GM12891 (cell line): ENCODE data around the gene SLC2A2.

ENCODE experiments used
- DNase-seq: peaks from one replicate; pipeline ENCODE4 v3.0.0; 2011; ENCODE audit warnings: low spot score; ENCODE audit not compliant: insufficient read length
- FAIRE-seq: peaks from 2 replicates; lab custom pipeline; 2011; peaks lifted over from hg19 to GRCh38; lab: Jason Lieb, UNC
- PAX5 ChIP-seq: IDR thresholded peaks from 2 replicates; pipeline ENCODE4 v1.6.1; 2011; ENCODE audit warnings: low read length, moderate library complexity, mild to moderate bottlenecking; ENCODE audit not compliant: insufficient read depth, severe bottlenecking
- POLR2A ChIP-seq: IDR thresholded peaks from 2 replicates; pipeline ENCODE4 v1.6.1; 2011; ENCODE audit warnings: low read depth, low read length, control low read depth
- POLR2AphosphoS5 ChIP-seq: IDR thresholded peaks from 2 replicates; pipeline ENCODE4 v1.6.1; 2011; ENCODE audit warnings: low read depth, low read length, control low read depth
- POU2F2 ChIP-seq: IDR thresholded peaks from 2 replicates; pipeline ENCODE4 v1.6.1; 2011; ENCODE audit warnings: low read depth, mild to moderate bottlenecking, control low read depth, low read length, moderate library complexity
- SPI1 ChIP-seq: IDR thresholded peaks from 2 replicates; pipeline ENCODE4 v1.6.1; 2011; ENCODE audit warnings: low read depth, low read length, control low read depth
- TAF1 ChIP-seq: IDR thresholded peaks from 2 replicates; pipeline ENCODE4 v1.6.1; 2011; ENCODE audit warnings: low read depth, low read length, control low read depth

The SLC2A2 gene

GRCh38 chr3:171044384-171044783, 17.9 kb upstream of the SLC2A2 start:
- TF ChIP-seq POLR2A (no peak), TAF1 (no peak), POU2F2 (no peak), PAX5 (no peak), POLR2AphosphoS5 (no peak), SPI1 (no peak)
- FAIRE-seq (no peak), DNase-seq (no peak)

- no peak for DNase-seq
- TF ChIP-seq POLR2AphosphoS5 (no peak), POLR2A (no peak), TAF1 (no peak), SPI1 (no peak), PAX5 (no peak), POU2F2 (no peak)
Observed at GRCh38 chr3:171039674-171040073, 13.2 kb upstream of the SLC2A2 start.

GRCh38 chr3:171038342-171038741, 11.8 kb upstream of the SLC2A2 start:
- TF ChIP-seq POLR2A, result no peak
- no peak for TF ChIP-seq SPI1
- TF ChIP-seq POU2F2, result no peak
- no peak for TF ChIP-seq PAX5
- TF ChIP-seq POLR2AphosphoS5, result no peak
- TF ChIP-seq TAF1, result no peak
- DNase-seq, result no peak
- no peak for FAIRE-seq

More at GRCh38 chr3:171039674-171040073, 13.2 kb upstream of the SLC2A2 start:
- FAIRE-seq, result no peak

DNA sequence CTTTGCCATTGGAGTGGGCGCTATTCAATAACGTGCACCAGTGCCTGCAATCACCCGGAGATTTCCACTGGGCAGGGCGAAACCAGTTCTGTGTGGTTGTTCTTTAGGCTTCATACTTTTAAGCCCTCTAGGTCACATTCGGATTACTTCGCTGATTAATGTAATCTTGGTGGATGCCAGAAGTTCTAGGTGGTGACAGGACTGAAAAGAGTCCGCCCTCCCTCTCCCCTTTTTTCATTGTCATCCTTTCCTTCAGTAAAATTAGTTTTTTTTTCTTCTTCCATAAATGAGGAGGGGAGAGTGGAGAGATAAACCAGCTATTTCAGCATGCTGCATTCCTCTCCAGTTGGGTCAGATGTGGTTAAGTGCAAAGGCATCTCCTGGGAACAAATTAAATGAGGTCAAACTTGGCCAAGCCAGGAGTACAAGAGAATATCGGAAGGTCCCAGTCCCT, 2.3 kb upstream of the SLC2A2 start:
- FAIRE-seq, result no peak

DNA sequence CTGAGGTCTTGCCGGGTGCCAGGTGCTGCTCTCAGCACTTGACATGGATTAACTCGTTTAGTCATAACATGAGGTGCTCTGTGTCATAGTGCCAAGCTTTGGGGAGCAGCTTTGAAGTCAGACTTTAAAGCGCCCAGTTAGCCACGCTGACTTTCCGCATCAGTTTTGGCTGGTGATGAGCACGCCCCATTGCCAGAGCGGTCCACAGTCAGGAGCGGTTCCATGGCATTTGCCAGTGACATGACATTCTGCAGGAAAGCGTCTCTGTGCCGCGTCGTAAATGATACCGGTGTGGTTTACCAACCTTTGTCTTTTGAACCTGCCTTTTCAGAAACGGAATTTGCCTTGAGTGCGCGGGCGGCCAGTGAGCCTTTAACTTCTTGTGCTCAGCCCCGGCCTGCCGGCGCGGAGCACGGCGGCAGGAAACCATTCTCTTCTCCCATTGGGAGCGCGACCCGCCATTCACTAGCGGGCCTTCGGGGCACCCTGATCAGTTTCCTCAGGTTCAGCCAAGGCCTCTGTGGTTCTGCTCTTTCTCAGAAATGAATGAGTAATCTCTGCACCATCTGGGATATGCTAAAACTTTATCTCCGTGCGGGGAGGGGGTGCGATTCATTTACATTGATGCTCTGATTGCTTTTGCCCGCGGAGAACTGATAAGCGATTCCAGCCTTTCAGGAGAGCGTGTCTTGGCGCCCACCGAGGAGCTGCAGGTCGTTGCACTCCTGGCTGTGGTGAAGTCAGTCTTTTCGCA, 1.7 kb upstream of the SLC2A2 start:
- FAIRE-seq (no peak), DNase-seq (no peak)
- no peak for TF ChIP-seq POU2F2

More for the DNA sequence above, 2.3 kb upstream of the SLC2A2 start:
- no peak for TF ChIP-seq TAF1
- no peak for TF ChIP-seq POLR2AphosphoS5
- TF ChIP-seq PAX5, result no peak
- TF ChIP-seq POLR2A, result no peak
- TF ChIP-seq POU2F2, result no peak
- no peak for TF ChIP-seq SPI1
- no peak for DNase-seq

DNA sequence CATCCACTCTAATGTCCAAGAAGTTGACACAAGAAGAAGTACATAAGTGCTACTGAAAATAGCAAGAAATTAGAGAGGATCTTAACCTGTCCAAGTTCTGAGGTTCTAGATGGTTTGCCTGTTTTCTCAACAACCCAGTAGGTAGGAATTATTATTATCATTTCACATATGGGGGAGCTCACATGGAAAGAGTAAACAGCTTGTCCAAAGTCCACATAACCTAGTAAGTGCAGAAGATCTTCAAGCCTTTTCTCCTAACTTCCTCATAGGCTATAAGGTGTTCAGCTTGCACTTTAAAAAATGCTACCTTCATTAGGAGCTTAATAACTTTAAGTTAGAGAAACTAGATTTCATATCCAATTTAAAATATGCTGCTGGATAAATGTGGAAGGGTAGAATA, 3.0 kb downstream of the SLC2A2 start:
- TF ChIP-seq SPI1 (no peak), POLR2A (no peak), POLR2AphosphoS5 (no peak), POU2F2 (no peak), TAF1 (no peak), PAX5 (no peak)
- no peak for DNase-seq
- FAIRE-seq, result no peak

- DNase-seq (no peak), FAIRE-seq (no peak)
- no peak for TF ChIP-seq POU2F2
- TF ChIP-seq TAF1, result no peak
- no peak for TF ChIP-seq PAX5
- no peak for TF ChIP-seq SPI1
- no peak for TF ChIP-seq POLR2AphosphoS5
- TF ChIP-seq POLR2A, result no peak
Observed at GRCh38 chr3:171021377-171021776, 5.1 kb downstream of the SLC2A2 start.

DNA sequence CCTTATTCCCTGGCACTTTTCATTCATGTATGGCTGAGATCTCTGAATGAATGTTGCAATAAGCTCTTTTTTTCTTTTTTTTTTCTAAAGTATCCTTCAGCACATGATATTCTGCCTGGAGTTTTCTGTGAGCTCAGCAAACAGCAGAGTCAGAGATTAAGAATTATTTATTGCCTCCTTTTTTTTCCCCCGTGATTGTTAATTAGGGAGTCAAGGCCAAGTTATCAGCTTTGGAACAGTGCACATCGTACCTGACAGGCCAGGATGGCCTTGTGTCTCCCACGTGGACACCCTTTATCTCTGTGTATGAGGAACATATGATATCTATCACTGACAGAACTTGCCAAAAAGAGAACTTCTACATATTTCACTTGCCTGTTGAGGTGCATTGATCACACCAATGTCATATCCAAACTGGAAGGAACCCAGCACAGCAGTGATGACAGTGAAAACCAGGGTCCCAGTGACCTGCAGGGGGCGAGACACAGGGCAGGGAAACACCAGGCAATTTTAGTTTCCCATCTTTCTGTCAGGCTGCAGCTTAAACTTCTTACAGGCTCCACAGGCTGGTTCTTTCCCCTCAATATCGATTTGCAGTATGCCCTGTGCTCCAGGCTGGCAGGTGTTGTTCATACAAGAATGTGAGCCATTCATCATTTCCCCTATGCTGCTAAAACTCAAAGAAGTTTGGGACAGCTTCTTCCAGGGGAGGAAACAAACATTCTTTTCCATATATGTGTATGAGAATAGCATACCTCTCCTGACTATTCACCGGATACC, 8.2 kb downstream of the SLC2A2 start:
- FAIRE-seq, result no peak
- TF ChIP-seq POLR2AphosphoS5, result no peak
- DNase-seq, result no peak

DNA sequence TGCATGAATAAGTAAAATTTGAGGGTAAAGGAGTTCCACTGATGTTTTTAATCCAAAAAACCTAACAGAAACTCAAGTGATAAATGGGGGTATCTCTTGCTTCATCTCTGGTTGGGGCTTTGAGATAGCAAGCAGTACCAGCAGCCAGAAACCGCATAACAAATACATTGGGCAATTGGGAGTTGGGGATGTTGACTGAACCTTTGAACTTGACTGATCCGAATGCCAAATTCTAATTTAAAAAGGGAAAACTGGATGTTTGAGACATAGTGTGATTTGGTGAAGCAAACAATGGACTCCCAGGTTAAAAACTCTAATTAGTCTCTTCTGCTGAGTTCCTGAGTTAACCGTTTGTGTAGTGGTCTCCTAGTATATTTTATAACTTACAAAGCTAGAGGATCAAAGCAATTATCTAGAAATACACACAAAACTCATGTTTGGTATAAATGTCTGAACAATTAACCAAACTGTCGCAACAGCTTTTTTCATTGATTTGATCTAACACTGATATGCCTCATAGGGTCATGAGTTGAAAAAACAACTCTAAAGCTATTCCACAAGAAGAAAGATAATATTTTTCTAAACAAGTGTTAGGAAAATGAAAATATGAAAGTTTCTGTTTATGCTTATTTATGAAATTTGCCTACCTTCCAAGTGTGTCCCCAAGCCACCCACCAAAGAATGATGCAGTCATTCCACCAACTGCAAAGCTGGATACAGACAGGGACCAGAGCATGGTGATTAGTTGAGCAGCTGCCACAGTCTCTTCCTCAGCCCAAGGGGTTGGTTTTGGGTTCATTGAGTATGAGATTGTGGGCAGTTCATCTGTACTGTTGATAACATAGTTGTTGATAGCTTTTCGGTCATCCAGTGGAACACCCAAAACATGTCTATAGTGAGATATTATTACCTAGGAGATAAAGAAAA, 12.4 kb downstream of the SLC2A2 start:
- TF ChIP-seq POU2F2, result no peak
- no peak for TF ChIP-seq TAF1
- no peak for TF ChIP-seq POLR2A
- no peak for TF ChIP-seq SPI1
- TF ChIP-seq PAX5, result no peak
- TF ChIP-seq POLR2AphosphoS5, result no peak
- DNase-seq, result no peak
- no peak for FAIRE-seq
